Caco-2 (cell line): ENCODE results near the gene NBEAL2. TPM values are rescaled to one million over a fixed set of nuclear protein-coding genes. Genes with fewer than 3 reads are reported as not detected.
A peak's percentile ranks its signal among the peaks of the same experiment; 100 is the strongest.

Source experiments
- BruUV-seq: library from RNA; stranded (reverse); fragments of 400-500 nt; replicated peaks from 2 replicates; lab custom pipeline; 2021; lab: Mats Ljungman, UMichigan
- CTCF ChIA-PET: fragments of 300-600 bp; sonication (Branson Sonifier 250); formaldehyde crosslinking; loops from one replicate; lab custom pipeline; 2022; ENCODE audit warnings: antibody characterized with exemption; lab: Charles Lee
- POLR2A ChIA-PET: fragments of 300-600 bp; sonication (Branson Sonifier 250); formaldehyde crosslinking; loops from one replicate; lab custom pipeline; 2022; ENCODE audit warnings: antibody characterized with exemption; lab: Charles Lee
- DNase-seq, 2 experiments: peaks; one replicate each; pipeline versions ENCODE4 v3.0.0 to v3.0.0-alpha.2; 2020 to 2022
- H3K27me3 ChIP-seq: replicated peaks from 2 replicates; pipeline ENCODE4 v1.6.0; 2011; ENCODE audit warnings: low read length; ENCODE audit not compliant: control insufficient read depth, insufficient read depth
- H3K36me3 ChIP-seq: 2 replicates; pipeline ENCODE4 v1.5.1; 2011; ENCODE audit warnings: low read length; ENCODE audit not compliant: control insufficient read depth, insufficient read depth
- H3K4me1 ChIP-seq: fragments of 250-450 bp; sonication (Bioruptor Pico); 2 replicates; pipeline ENCODE4 v1.5.1; 2020; ENCODE audit warnings: mild to moderate bottlenecking
- H3K4me3 ChIP-seq: 2 replicates; pipeline ENCODE4 v1.5.1; 2011; ENCODE audit warnings: low read depth, mild to moderate bottlenecking, control low read depth, low read length
- H3K9me3 ChIP-seq: fragments of 250-450 bp; sonication (Bioruptor Pico); 2 replicates; pipeline ENCODE4 v1.5.1; 2020; ENCODE audit warnings: mild to moderate bottlenecking, moderate library complexity
- H3K27ac Mint-ChIP-seq: one replicate; pipeline ENCODE4 v1.8.0; 2022; ENCODE audit warnings: mixed read lengths; ENCODE audit not compliant: unreplicated experiment
- H3K27me3 Mint-ChIP-seq: one replicate; pipeline ENCODE4 v1.8.0; 2022; ENCODE audit warnings: mixed read lengths; ENCODE audit not compliant: insufficient read depth, unreplicated experiment
- H3K36me3 Mint-ChIP-seq: one replicate; pipeline ENCODE4 v1.8.0; 2022; ENCODE audit warnings: mild to moderate bottlenecking, mixed read lengths; ENCODE audit not compliant: insufficient read depth, unreplicated experiment
- H3K4me1 Mint-ChIP-seq: one replicate; pipeline ENCODE4 v1.8.0; 2022; ENCODE audit warnings: low read depth, mixed read lengths; ENCODE audit not compliant: unreplicated experiment
- H3K4me3 Mint-ChIP-seq: one replicate; pipeline ENCODE4 v1.8.0; 2022; ENCODE audit warnings: mild to moderate bottlenecking, moderate library complexity, mixed read lengths; ENCODE audit not compliant: unreplicated experiment
- H3K9me3 Mint-ChIP-seq: one replicate; pipeline ENCODE4 v1.8.0; 2022; ENCODE audit warnings: mixed read lengths; ENCODE audit not compliant: unreplicated experiment
- CTCF ChIP-seq, 2 experiments: fragments of 200-600 bp in 1 of 2; IDR thresholded peaks; 1 replicate in 1 of 2; 2 replicates in 1 of 2; pipeline versions ENCODE4 v1.5.1 to v1.8.0; 2011 to 2022; ENCODE audit warnings: antibody characterized with exemption in 1 of 2, control low read depth in 1 of 2, inconsistent platforms in 1 of 2, low read depth in 1 of 2, low read length in 1 of 2, mild to moderate bottlenecking in 1 of 2, moderate library complexity in 1 of 2; ENCODE audit not compliant: insufficient read depth in 1 of 2, severe bottlenecking in 1 of 2, unreplicated experiment in 1 of 2
- intact Hi-C: fragments of 100-400 bp; cut with micrococcal nuclease; formaldehyde crosslinking; loops from one replicate; pipeline ENCODE4 v1.10.0; 2022; ENCODE audit not compliant: unreplicated experiment
- total RNA-seq: library from RNA; stranded (reverse); gene quantifications from 2 replicates; pipeline ENCODE4 v1.2.3, GENCODE V29; 2022

The NBEAL2 gene
- total RNA-seq, 1 experiment from 2014 or later = 62.4 TPM

DNA sequence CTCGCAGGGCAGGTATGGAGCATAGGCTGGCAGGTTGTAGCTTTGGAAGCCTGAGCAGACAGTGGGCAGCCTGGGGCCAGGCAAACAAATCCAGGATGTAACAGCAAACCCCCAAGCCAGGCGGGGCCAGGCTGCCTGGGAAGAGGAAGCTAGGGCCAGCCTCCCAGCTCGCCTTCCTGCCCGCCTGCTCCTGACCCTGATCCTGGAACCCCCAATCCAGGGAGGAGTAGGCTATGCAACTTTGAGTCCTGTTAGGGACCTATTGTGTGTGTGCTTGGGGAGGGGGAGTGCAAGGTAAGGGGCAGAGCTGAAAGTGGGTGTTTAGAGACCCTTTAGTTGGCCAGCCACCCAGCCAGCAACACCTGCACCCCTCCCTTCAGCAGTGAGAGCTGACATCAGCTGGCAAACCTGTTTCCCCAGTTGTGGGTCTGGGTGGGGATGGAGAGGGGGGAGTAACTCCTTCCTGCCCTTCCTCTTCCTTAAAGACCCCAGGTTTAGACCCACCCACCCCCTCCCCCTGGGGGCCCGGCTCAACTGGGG is 2.5 kb downstream of the NBEAL2 start:
- Mint-ChIP-seq H3K36me3 (peaks cover 12% of the 10 kb centered on the region), H3K4me3 (peak overlapping the region; percentile 47), H3K9me3 (no peaks in the 10 kb centered on the region), H3K27ac (peak overlapping the region; percentile 68), H3K4me1 (peaks cover 30% of the 10 kb centered on the region), H3K27me3 (no peaks in the 10 kb centered on the region)
- BruUV-seq = no TSS peak
- DNase-seq = peak in 1 of 2 experiments; percentile 51
- H3K36me3 ChIP-seq = no peaks in the 10 kb centered on the region; the same call in 1 of the 2 replicates
- H3K4me1 ChIP-seq = peaks cover 50% of the 10 kb centered on the region
- H3K4me3 ChIP-seq = no peak overlapping the region; the same call in 1 of the 2 replicates
- ChIA-PET POLR2A (interaction anchor here (0.6 kb wide), 1 partner anchor 47 kb away, joined by 5 read pairs; no protein-coding TSS in a partner anchor), CTCF (interaction anchor here (0.6 to 1.4 kb wide), 5 partner anchors 15 to 58 kb away, joined by 3 to 6 read pairs (median 3); no protein-coding TSS in a partner anchor)
- intact Hi-C loops = loop anchor here (2.0 kb wide), 2 partner anchors 17 to 301 kb away; partner anchors contain the start of genes KIF9 and KLHL18
- no peak for TF ChIP-seq CTCF (IDR thresholded peaks at IDR 0.05; ENCODE audit: insufficient read depth in 1 of 2, low read depth in 1 of 2, low read length in 1 of 2, severe bottlenecking in 1 of 2, unreplicated experiment in 1 of 2)
- H3K27me3 ChIP-seq = no peaks in the 10 kb centered on the region
- H3K9me3 ChIP-seq = no peaks in the 10 kb centered on the region

- H3K27ac Mint-ChIP-seq = peak overlapping the region; percentile 68
- POLR2A ChIA-PET = interaction anchor here (0.6 kb wide), 1 partner anchor 47 kb away, joined by 5 read pairs; no protein-coding TSS in a partner anchor
- DNase-seq = no peak
- peaks cover 28% of the 10 kb centered on the region for H3K4me1 Mint-ChIP-seq
- Histone ChIP-seq H3K9me3 (no peaks in the 10 kb centered on the region), H3K27me3 (no peaks in the 10 kb centered on the region), H3K4me3 (no peak overlapping the region), H3K36me3 (no peaks in the 10 kb centered on the region; the same call in 1 of the 2 replicates), H3K4me1 (peaks cover 50% of the 10 kb centered on the region)
- no peak overlapping the region for H3K4me3 Mint-ChIP-seq
- H3K9me3 Mint-ChIP-seq = no peaks in the 10 kb centered on the region
- intact Hi-C loops = loop anchor here (2.0 kb wide), 1 partner anchor 300 kb away; the partner anchor contains the start of genes KIF9 and KLHL18
- no peak for TF ChIP-seq CTCF (IDR thresholded peaks at IDR 0.05; ENCODE audit: insufficient read depth in 1 of 2, low read depth in 1 of 2, low read length in 1 of 2, severe bottlenecking in 1 of 2, unreplicated experiment in 1 of 2)
- H3K36me3 Mint-ChIP-seq = peaks cover 12% of the 10 kb centered on the region
- CTCF ChIA-PET = interaction anchor here (0.6 to 1.4 kb wide), 5 partner anchors 16 to 59 kb away, joined by 3 to 6 read pairs (median 3); no protein-coding TSS in a partner anchor
- BruUV-seq = no TSS peak
- no peaks in the 10 kb centered on the region for H3K27me3 Mint-ChIP-seq
Observed at GRCh38 chr3:46982546-46982945, 3.1 kb downstream of the NBEAL2 start.

- Mint-ChIP-seq H3K36me3 (peaks cover 6% of the 10 kb centered on the region), H3K27ac (no peak overlapping the region)
Observed at GRCh38 chr3:46984591-46985459, 5.4 kb downstream of the NBEAL2 start.

More at GRCh38 chr3:46984591-46985459, 5.4 kb downstream of the NBEAL2 start:
- no peaks in the 10 kb centered on the region for H3K9me3 ChIP-seq
- H3K4me1 ChIP-seq = peaks cover 40% of the 10 kb centered on the region
- intact Hi-C loops = no loop called here
- POLR2A ChIA-PET = no interaction called here
- no peaks in the 10 kb centered on the region for H3K27me3 ChIP-seq
- CTCF ChIA-PET = no interaction called here
- no peaks in the 10 kb centered on the region; the same call in 1 of the 2 replicates for H3K36me3 ChIP-seq
- no peak overlapping the region for H3K4me3 Mint-ChIP-seq
- peaks cover 21% of the 10 kb centered on the region for H3K4me1 Mint-ChIP-seq
- H3K4me3 ChIP-seq = no peak overlapping the region
- H3K9me3 Mint-ChIP-seq = no peaks in the 10 kb centered on the region
- no peak for DNase-seq
- H3K27me3 Mint-ChIP-seq = no peaks in the 10 kb centered on the region
- TF ChIP-seq CTCF (IDR thresholded peaks at IDR 0.05; ENCODE audit: insufficient read depth in 1 of 2, low read depth in 1 of 2, low read length in 1 of 2, severe bottlenecking in 1 of 2, unreplicated experiment in 1 of 2) = no peak
- no TSS peak for BruUV-seq
